ENCODE data around the gene FBXO33. TPM values are rescaled to one million over a fixed set of nuclear protein-coding genes. Genes with fewer than 3 reads are reported as not detected.

The FBXO33 gene
- total RNA-seq, 1 experiment from 2014 or later = 6.6 TPM

DNA sequence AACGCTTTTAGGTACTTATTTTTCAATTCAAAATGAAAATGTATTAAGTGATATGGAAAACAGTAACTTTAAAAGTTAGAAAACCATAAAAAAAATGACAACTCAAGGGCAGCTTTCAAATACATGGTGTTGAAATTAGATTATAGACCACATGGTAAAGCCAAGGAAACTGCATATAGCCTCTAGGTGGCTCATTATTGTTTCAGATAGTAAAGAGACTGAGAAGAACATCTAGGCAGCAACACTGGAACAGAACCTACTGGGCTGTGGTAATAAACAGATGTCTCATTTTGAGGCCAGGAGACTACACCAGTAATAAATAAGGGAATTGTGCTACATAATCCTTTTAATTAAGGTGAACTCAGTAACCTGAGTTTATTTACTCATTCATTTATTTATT, 13.0 kb downstream of the FBXO33 start:
- in situ Hi-C loops (cut with HindIII; ENCODE audit: low pct_unique_long_range_greater_than_20kb, low sequenced_read_pairs) (no loop called here), intact Hi-C loops (cut with micrococcal nuclease; ENCODE audit: unreplicated experiment) (no loop called here)
- TF ChIP-seq, protein P1, sequence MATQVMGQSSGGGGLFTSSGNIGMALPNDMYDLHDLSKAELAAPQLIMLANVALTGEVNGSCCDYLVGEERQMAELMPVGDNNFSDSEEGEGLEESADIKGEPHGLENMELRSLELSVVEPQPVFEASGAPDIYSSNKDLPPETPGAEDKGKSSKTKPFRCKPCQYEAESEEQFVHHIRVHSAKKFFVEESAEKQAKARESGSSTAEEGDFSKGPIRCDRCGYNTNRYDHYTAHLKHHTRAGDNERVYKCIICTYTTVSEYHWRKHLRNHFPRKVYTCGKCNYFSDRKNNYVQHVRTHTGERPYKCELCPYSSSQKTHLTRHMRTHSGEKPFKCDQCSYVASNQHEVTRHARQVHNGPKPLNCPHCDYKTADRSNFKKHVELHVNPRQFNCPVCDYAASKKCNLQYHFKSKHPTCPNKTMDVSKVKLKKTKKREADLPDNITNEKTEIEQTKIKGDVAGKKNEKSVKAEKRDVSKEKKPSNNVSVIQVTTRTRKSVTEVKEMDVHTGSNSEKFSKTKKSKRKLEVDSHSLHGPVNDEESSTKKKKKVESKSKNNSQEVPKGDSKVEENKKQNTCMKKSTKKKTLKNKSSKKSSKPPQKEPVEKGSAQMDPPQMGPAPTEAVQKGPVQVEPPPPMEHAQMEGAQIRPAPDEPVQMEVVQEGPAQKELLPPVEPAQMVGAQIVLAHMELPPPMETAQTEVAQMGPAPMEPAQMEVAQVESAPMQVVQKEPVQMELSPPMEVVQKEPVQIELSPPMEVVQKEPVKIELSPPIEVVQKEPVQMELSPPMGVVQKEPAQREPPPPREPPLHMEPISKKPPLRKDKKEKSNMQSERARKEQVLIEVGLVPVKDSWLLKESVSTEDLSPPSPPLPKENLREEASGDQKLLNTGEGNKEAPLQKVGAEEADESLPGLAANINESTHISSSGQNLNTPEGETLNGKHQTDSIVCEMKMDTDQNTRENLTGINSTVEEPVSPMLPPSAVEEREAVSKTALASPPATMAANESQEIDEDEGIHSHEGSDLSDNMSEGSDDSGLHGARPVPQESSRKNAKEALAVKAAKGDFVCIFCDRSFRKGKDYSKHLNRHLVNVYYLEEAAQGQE (IDR thresholded peaks at IDR 0.05; ENCODE audit: insufficient read depth in 1 of 2, low read depth in 2 of 2, low read length in 1 of 2) = no peak
- TF ChIP-seq, protein P2, sequence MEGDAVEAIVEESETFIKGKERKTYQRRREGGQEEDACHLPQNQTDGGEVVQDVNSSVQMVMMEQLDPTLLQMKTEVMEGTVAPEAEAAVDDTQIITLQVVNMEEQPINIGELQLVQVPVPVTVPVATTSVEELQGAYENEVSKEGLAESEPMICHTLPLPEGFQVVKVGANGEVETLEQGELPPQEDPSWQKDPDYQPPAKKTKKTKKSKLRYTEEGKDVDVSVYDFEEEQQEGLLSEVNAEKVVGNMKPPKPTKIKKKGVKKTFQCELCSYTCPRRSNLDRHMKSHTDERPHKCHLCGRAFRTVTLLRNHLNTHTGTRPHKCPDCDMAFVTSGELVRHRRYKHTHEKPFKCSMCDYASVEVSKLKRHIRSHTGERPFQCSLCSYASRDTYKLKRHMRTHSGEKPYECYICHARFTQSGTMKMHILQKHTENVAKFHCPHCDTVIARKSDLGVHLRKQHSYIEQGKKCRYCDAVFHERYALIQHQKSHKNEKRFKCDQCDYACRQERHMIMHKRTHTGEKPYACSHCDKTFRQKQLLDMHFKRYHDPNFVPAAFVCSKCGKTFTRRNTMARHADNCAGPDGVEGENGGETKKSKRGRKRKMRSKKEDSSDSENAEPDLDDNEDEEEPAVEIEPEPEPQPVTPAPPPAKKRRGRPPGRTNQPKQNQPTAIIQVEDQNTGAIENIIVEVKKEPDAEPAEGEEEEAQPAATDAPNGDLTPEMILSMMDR (IDR thresholded peaks at IDR 0.05) = peak; percentile 12; the same call in 1 of the 2 replicates
- ChIA-PET POLR2A (no interaction called here), CTCF (no interaction called here)
- Histone ChIP-seq H3K9me3 (ENCODE audit: control insufficient read depth, insufficient read depth, low read depth, low read length) (peaks cover 3% of the 10 kb centered on the region), H3K36me3 (ENCODE audit: control insufficient read depth, insufficient read depth, low read length) (no peaks in the 10 kb centered on the region), H3K4me3 (ENCODE audit: low read depth in 2 of 2, low read length in 2 of 2) (no peak overlapping the region), H3K27me3 (ENCODE audit: control insufficient read depth, insufficient read depth, low read length) (no peaks in the 10 kb centered on the region), H3K27ac (ENCODE audit: low read length) (no peak overlapping the region), H3K4me1 (ENCODE audit: control insufficient read depth, insufficient read depth, low read length) (no peaks in the 10 kb centered on the region)
- no TSS peak for BruUV-seq (replicated peaks)
- ATAC-seq (no peak), DNase-seq (ENCODE audit: low read depth, low spot score) (no peak)

DNA sequence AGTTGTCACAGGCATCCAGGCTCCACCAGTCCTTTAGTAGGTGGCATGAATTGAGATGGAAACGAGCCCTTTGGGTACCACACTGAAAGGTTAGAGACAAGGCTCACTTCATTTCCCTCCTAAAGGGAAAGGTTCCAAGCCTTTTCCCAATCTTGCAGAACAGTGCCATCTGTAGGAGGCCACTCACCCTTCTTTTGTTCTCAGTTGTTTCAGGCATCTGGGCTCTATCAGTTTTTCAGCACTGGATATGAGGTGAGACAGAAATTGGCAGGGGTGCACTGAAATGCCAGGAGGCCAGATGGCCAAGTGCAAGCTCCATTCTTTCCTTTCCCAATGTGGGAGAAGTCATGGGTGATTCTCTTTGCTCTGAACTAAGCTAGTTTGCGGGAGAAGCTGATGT, 15.2 kb downstream of the FBXO33 start:
- H3K4me3 ChIP-seq (ENCODE audit: low read depth in 2 of 2, low read length in 2 of 2) = no peak overlapping the region
- no peaks in the 10 kb centered on the region for H3K36me3 ChIP-seq (ENCODE audit: control insufficient read depth, insufficient read depth, low read length)
- in situ Hi-C loops (cut with HindIII; ENCODE audit: low pct_unique_long_range_greater_than_20kb, low sequenced_read_pairs) = no loop called here
- ATAC-seq (no peak), DNase-seq (ENCODE audit: low read depth, low spot score) (no peak)
- H3K27me3 ChIP-seq (ENCODE audit: control insufficient read depth, insufficient read depth, low read length) = no peaks in the 10 kb centered on the region
- no peaks in the 10 kb centered on the region for H3K4me1 ChIP-seq (ENCODE audit: control insufficient read depth, insufficient read depth, low read length)
- CTCF ChIA-PET = no interaction called here
- POLR2A ChIA-PET = no interaction called here
- intact Hi-C loops (cut with micrococcal nuclease; ENCODE audit: unreplicated experiment) = no loop called here
- BruUV-seq (replicated peaks) = no TSS peak
- no peak overlapping the region for H3K27ac ChIP-seq (ENCODE audit: low read length)
- peaks cover 8% of the 10 kb centered on the region for H3K9me3 ChIP-seq (ENCODE audit: control insufficient read depth, insufficient read depth, low read depth, low read length)
- TF ChIP-seq, protein P2 (IDR thresholded peaks at IDR 0.05) = peak; percentile 19; the same call in 1 of the 2 replicates
- TF ChIP-seq, protein P1 (IDR thresholded peaks at IDR 0.05; ENCODE audit: insufficient read depth in 1 of 2, low read depth in 2 of 2, low read length in 1 of 2) = no peak
- no peak for TF ChIP-seq POLR2AphosphoS5 (IDR thresholded peaks at IDR 0.05; ENCODE audit: low read depth, low read length)
